ENCODE measurements around the gene IRF9.
A peak's percentile ranks its signal among the peaks of the same experiment; 100 is the strongest.

DNA sequence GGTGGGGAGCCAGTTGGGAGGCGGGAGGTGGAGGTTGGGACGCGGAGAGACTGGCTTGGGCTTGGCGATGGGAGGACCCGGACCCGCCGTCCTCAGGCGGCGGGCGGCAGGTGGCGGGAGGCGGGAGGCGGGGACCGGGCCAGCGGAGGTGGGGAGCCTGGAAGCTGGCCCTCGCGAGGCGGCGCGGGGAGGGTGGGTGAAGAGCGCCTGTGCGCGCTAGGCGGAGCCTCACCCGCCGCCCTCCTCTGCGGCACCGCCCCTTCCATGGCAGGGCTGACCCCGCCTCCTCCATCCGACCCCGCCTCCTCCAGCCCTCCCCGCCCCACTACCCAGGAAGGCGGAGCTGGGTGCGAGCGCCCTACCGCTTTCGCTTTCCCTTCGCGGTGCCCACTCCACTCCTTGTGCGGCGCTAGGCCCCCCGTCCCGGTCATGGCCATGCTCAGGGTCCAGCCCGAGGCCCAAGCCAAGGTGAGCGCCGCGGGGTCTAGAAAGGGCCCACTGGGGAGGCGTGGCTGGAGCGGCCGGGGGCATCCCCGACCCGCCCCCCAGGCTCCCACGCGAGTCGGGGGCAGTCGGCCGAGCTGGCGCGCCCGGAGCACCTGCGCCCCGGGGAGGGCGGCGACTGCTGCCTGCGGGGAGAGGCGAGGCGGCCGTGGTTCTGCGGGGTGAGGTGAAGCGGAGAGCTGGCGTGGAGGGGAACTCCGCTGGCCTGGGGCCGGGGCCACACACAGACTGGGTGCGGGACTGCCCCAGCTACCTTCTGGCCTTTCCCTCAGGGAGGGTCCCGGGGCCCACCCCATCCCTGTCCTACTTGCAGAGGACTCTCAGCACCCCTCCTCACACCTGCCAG lies 25.0 kb upstream of the IRF9 start, which contains the start of gene PSME1:
- TF ChIP-seq RELA (CRISPR knock-in tag; IDR thresholded peaks at IDR 0.05; ENCODE audit: borderline replicate concordance) (no peak), CTCF (IDR thresholded peaks at IDR 0.05) (no peak), TEAD4 (CRISPR knock-in tag; IDR thresholded peaks at IDR 0.05) (no peak), ELF4 (CRISPR knock-in tag; IDR thresholded peaks at IDR 0.05; ENCODE audit: low read depth) (no peak), NR1H2 (CRISPR knock-in tag; IDR thresholded peaks at IDR 0.05) (no peak), FOXP4 (CRISPR knock-in tag; IDR thresholded peaks at IDR 0.05) (no peak), SMAD4 (CRISPR knock-in tag; IDR thresholded peaks at IDR 0.05) (no peak), MLX (CRISPR knock-in tag; IDR thresholded peaks at IDR 0.05) (no peak), HMGA2 (CRISPR knock-in tag; IDR thresholded peaks at IDR 0.05) (no peak), KAT7 (CRISPR knock-in tag; IDR thresholded peaks at IDR 0.05; ENCODE audit: borderline replicate concordance) (no peak), ZNF423 (CRISPR knock-in tag; IDR thresholded peaks at IDR 0.05) (no peak), GTF2I (CRISPR knock-in tag; conservative IDR thresholded peaks at IDR 0.05) (no peak)
- TF ChIP-seq, protein P1, sequence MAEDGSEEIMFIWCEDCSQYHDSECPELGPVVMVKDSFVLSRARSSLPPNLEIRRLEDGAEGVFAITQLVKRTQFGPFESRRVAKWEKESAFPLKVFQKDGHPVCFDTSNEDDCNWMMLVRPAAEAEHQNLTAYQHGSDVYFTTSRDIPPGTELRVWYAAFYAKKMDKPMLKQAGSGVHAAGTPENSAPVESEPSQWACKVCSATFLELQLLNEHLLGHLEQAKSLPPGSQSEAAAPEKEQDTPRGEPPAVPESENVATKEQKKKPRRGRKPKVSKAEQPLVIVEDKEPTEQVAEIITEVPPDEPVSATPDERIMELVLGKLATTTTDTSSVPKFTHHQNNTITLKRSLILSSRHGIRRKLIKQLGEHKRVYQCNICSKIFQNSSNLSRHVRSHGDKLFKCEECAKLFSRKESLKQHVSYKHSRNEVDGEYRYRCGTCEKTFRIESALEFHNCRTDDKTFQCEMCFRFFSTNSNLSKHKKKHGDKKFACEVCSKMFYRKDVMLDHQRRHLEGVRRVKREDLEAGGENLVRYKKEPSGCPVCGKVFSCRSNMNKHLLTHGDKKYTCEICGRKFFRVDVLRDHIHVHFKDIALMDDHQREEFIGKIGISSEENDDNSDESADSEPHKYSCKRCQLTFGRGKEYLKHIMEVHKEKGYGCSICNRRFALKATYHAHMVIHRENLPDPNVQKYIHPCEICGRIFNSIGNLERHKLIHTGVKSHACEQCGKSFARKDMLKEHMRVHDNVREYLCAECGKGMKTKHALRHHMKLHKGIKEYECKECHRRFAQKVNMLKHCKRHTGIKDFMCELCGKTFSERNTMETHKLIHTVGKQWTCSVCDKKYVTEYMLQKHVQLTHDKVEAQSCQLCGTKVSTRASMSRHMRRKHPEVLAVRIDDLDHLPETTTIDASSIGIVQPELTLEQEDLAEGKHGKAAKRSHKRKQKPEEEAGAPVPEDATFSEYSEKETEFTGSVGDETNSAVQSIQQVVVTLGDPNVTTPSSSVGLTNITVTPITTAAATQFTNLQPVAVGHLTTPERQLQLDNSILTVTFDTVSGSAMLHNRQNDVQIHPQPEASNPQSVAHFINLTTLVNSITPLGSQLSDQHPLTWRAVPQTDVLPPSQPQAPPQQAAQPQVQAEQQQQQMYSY (CRISPR knock-in tag; IDR thresholded peaks at IDR 0.05) = peak; percentile 60
- TF ChIP-seq, protein P2, sequence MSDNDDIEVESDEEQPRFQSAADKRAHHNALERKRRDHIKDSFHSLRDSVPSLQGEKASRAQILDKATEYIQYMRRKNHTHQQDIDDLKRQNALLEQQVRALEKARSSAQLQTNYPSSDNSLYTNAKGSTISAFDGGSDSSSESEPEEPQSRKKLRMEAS (CRISPR knock-in tag; IDR thresholded peaks at IDR 0.05) = no peak

Data from WTC11 (cell line).